GM19372 (cell line): ENCODE measurements around the gene FTSJ1.
"Not testable (repeated sequence)": the region's sequence is repeated elsewhere in the genome, so short reads cannot be mapped to it uniquely, and the experiment has no call there.

Experiments
- ATAC-seq: cut with Tn5 transposase; IDR thresholded peaks from one replicate; pipeline ENCODE4 v1.9.1; 2021; ENCODE audit warnings: mild to moderate bottlenecking, low read depth, moderate library complexity; ENCODE audit not compliant: unreplicated experiment

The FTSJ1 gene

GRCh38 chrX:48475774-48476577 is at the start of gene FTSJ1:
Gene FTSJ1 (plus strand): TSS chrX:48476199. CDS start chrX:48478048, 1,849 bp downstream.
- ATAC-seq, result peak; percentile 91

GRCh38 chrX:48427027-48427716 is 48.8 kb upstream of the FTSJ1 start:
- not testable (repeated sequence) for ATAC-seq

- not testable (repeated sequence) for ATAC-seq
These were observed 46.4 kb upstream of the FTSJ1 start for GRCh38 chrX:48429606-48430005.

GRCh38 chrX:48430166-48430565 is 45.8 kb upstream of the FTSJ1 start:
- not testable (repeated sequence) for ATAC-seq

- not testable (repeated sequence) for ATAC-seq
These were observed 42.3 kb upstream of the FTSJ1 start for GRCh38 chrX:48433713-48434112.

GRCh38 chrX:48447201-48447600 is 28.8 kb upstream of the FTSJ1 start:
- not testable (repeated sequence) for ATAC-seq

GRCh38 chrX:48450076-48450475 is 25.9 kb upstream of the FTSJ1 start:
- ATAC-seq, result no peak

- no peak for ATAC-seq
These were observed 24.3 kb upstream of the FTSJ1 start for GRCh38 chrX:48451708-48452107.

- no peak for ATAC-seq
These were observed 19.2 kb upstream of the FTSJ1 start for GRCh38 chrX:48456628-48457331.

- no peak for ATAC-seq
These were observed 17.3 kb upstream of the FTSJ1 start for GRCh38 chrX:48458711-48459110.

- ATAC-seq, result no peak
These were observed 16.5 kb upstream of the FTSJ1 start for GRCh38 chrX:48459483-48459882.

GRCh38 chrX:48460031-48460430 is 16.0 kb upstream of the FTSJ1 start:
- ATAC-seq, result no peak

- no peak for ATAC-seq
These were observed 15.4 kb upstream of the FTSJ1 start for GRCh38 chrX:48460606-48461005.

GRCh38 chrX:48461830-48462229 is 14.2 kb upstream of the FTSJ1 start:
- ATAC-seq, result no peak

GRCh38 chrX:48465336-48465933 is 10.6 kb upstream of the FTSJ1 start:
- no peak for ATAC-seq

GRCh38 chrX:48466696-48467095 is 9.3 kb upstream of the FTSJ1 start:
- no peak for ATAC-seq

- no peak for ATAC-seq
These were observed 8.7 kb upstream of the FTSJ1 start for GRCh38 chrX:48467281-48467761.

GRCh38 chrX:48468247-48468671 is 7.7 kb upstream of the FTSJ1 start:
- no peak for ATAC-seq

- no peak for ATAC-seq
These were observed 7.0 kb upstream of the FTSJ1 start for GRCh38 chrX:48468693-48469691.
